ENCODE results near the gene CRYGA.
"Not testable (repeated sequence)": the region's sequence is repeated elsewhere in the genome, so short reads cannot be mapped to it uniquely, and the experiment has no call there.

The CRYGA gene

GRCh38 chr2:208164951-208165755, 1.8 kb upstream of the CRYGA start:
- no peak for DNase-seq

GRCh38 chr2:208156439-208156838, 7.0 kb downstream of the CRYGA start:
- DNase-seq = no peak

- DNase-seq = no peak
Observed at GRCh38 chr2:208153156-208153555, 10.2 kb downstream of the CRYGA start.

GRCh38 chr2:208150956-208151355, 12.4 kb downstream of the CRYGA start:
- DNase-seq = no peak

- DNase-seq = no peak
Observed at GRCh38 chr2:208150094-208150493, 13.3 kb downstream of the CRYGA start.

GRCh38 chr2:208148803-208149202, 14.6 kb downstream of the CRYGA start:
- no peak for DNase-seq

GRCh38 chr2:208147759-208148158, 15.6 kb downstream of the CRYGA start:
- DNase-seq = no peak

- DNase-seq = no peak
Observed at GRCh38 chr2:208147008-208147407, 16.4 kb downstream of the CRYGA start.

- DNase-seq = no peak
Observed at GRCh38 chr2:208146006-208146405, 17.4 kb downstream of the CRYGA start, which contains the start of gene CRYGB. Gene CRYGB, minus strand, starts transcription at chr2:208146158. Its CDS starts 38 bp downstream, at chr2:208146120.

- DNase-seq = peak in 2 of 56 donors; percentile 3 to 7
Observed at GRCh38 chr2:208142925-208143799, 20.2 kb downstream of the CRYGA start.

GRCh38 chr2:208142240-208142924, 21.0 kb downstream of the CRYGA start:
- DNase-seq = peak in 1 of 56 donors; percentile 3

- no peak for DNase-seq
Observed at GRCh38 chr2:208139447-208139846, 23.9 kb downstream of the CRYGA start.

GRCh38 chr2:208138334-208138733, 25.1 kb downstream of the CRYGA start:
- not testable (repeated sequence) for DNase-seq

GRCh38 chr2:208136716-208137094, 26.7 kb downstream of the CRYGA start:
- DNase-seq = no peak

GRCh38 chr2:208135794-208136715, 27.3 kb downstream of the CRYGA start:
- DNase-seq = no peak

- DNase-seq = no peak
Observed at GRCh38 chr2:208134928-208135586, 28.3 kb downstream of the CRYGA start.

GRCh38 chr2:208130712-208131110, 32.7 kb downstream of the CRYGA start:
- DNase-seq = no peak

- no peak for DNase-seq
Observed at GRCh38 chr2:208129744-208130711, 33.4 kb downstream of the CRYGA start, which contains the start of gene CRYGC. Gene CRYGC, minus strand, starts transcription at chr2:208129828. Its CDS starts 36 bp downstream, at chr2:208129792.

GRCh38 chr2:208128136-208128535, 35.3 kb downstream of the CRYGA start:
- DNase-seq = no peak
